DMS114 treated with DMSO at 0.1 percent for 48 hours (cell line): ENCODE results near the gene HIVEP3.

Experiments used
- DNase-seq: peaks from one replicate; lab custom pipeline; 2025; ENCODE audit not compliant: unreplicated experiment; lab: John Stamatoyannopoulos, UW

The HIVEP3 gene

DNA sequence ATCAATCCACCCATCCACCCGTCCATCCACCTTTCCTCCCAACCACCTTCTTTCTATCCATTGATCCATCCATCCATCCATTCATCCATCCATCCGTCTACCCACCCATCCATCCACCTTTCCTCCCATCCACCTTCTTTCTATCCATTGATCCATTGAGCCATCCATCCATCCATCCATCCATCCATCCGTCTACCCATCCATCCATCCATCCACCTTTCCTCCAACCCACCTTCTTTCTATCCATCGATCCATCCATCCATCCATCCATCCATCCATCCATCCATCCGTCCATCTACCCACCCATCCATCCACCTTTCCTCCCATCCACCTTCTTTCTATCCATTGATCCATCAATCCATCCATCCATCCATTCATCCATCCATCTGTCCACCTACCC, 429.2 kb downstream of the HIVEP3 start:
- no peak for DNase-seq

DNA sequence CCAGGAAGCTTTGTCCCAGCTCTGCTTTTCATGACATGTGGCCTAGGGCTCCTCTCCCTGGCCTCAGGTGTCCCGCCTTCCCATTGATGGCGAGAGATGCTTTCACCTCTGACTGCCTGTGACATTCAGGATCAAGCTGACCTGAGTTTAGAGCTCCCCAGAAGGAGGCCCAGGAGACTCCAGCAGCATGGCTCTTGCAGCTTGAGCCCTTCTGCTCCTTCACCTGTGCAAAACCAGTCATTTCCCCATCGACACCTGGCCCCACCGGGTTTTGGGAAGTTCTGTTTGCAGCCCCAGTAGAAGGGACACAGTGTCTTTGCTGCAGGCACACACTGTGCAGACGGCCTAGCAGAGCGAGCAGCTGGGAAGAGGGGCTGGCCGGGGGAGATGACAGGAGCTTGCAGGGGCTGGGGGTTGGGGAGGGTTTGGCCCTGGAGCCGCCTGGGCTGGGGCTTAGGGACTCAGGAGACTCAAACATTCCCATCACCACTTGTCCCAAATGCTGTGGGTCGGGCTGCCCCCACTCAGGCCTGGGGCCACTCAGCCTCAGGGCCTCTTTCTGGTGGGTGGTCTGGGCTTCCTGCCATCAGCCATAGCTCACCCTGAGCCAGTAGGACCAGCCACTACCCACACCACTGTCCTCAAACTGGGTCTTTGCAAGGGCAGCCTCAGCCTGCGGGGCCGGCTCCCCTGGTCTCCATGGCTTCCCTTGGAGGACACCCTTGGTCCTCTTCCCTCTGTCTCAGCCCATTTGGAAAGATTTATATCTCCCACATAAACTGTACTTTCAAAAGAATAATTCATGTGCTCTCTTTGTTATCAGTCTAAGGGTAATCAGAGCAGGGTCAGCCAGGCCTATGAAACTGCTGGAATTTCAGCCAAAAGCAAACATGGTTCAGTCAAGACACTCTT, 430.4 kb downstream of the HIVEP3 start:
- DNase-seq: no peak

DNA sequence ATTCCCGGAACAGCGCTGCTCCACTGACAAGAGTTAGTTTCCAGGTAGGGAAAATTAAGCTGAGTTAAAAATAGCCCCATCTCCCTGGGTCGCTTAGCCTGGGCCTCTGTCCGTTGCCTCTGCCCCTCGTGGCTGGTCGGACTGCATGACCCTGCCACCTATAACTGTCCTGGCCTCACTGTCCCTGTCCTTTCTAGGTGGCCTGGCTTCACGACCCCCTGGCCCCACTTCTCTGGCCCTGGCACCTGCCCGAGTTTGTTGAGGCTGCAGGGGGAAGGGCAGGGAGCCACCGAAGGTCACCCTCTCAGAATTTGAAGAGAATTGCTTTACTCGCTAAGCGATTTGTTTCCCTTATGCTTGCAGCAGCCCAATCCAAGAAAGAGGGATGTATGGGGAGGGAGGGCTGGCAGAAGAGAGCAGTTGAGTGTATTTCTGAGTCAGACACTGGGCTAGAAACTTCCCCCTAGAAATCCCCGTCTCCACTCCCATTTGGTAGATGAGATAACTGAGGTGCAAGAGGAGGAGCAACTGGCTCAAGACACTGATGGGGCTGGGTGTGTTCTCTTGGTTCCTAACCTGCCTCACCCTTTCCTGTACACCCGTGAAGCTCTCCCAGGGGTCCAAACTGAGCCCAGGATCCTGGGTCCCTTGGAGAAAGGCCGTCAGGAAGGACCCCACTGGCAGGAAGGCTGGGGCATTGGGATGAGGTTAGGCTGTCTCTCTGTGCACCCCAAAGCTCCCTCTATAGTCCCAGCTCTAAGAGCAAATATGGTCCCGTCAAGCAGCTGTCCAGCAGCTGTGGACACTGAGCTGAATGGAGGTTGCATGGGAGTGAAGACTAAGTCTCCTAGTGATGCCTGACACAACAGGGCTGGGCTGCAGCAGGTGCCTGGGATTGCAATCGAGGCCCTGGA, 431.3 kb downstream of the HIVEP3 start:
- DNase-seq: no peak

DNA sequence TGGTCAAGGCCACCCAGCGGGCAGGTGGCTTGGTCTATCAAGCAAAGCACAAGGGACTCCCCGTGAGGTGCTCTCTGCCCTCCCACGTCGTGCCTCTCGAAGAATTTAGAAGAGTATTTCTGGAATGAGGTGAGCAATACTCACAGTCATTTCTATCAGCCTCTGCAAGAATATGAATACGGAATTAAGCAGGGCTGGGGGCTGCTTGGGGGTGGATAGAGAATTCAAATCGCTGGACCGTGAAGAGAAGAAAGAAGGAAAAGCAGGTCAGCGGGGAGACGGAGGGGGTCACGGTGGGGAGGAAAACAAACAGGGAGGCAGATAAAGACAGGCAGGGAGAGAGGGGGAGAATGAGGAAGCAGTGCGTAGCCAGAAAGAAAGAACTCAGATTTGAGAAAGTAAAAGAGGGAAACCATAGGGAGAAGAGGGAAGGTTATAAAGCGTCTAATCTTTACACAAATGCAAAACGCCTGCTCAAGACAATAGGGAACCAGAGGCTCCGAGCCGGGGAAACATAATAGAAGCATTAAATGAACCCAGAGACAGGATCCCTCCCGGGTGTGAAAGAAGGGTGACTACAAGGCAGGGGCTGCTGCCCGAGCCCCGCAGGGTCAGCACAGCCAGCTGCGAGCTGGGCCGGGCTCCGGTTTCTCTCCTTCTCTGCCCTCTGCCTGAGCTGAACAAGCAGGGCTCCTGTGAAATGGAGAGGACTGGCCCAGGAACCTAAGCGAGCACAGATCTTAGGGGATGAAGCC, 432.2 kb downstream of the HIVEP3 start:
- DNase-seq: no peak

DNA sequence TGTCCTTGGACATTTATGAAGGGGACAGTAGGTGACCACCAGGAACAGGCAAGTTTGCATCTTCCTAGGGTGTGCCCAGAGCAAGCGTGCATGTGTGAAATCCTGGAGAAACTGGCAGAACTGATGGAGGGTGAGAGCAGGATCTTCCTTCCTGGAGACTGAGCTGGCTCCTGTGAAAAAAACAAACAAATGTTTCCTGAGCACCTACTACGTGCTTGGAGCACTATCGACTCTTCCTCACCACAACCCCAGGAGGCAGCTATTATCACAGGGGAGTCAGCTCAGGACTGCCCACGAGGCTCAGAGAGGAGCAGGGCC, 432.7 kb downstream of the HIVEP3 start:
- DNase-seq: no peak

DNA sequence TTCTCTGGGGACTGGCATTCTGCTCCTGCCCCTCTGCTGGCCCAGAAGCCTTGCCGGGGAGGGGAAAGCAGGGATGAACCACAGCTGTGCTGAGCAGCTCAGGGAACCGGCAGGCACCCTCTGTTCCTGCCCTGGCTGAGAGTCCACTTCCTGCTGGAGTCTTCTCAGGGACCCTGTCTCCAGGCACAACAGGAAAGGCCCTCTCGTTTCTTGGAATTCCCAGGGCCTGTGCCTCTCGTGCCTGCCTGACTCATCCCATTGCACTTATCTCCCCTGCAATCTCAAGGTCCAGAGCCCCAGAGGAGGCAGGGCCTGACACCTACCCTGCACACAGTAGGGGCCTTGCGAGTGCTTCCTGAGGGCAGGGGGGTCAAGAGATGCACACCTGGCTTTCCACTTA, 433.1 kb downstream of the HIVEP3 start:
- DNase-seq: no peak

DNA sequence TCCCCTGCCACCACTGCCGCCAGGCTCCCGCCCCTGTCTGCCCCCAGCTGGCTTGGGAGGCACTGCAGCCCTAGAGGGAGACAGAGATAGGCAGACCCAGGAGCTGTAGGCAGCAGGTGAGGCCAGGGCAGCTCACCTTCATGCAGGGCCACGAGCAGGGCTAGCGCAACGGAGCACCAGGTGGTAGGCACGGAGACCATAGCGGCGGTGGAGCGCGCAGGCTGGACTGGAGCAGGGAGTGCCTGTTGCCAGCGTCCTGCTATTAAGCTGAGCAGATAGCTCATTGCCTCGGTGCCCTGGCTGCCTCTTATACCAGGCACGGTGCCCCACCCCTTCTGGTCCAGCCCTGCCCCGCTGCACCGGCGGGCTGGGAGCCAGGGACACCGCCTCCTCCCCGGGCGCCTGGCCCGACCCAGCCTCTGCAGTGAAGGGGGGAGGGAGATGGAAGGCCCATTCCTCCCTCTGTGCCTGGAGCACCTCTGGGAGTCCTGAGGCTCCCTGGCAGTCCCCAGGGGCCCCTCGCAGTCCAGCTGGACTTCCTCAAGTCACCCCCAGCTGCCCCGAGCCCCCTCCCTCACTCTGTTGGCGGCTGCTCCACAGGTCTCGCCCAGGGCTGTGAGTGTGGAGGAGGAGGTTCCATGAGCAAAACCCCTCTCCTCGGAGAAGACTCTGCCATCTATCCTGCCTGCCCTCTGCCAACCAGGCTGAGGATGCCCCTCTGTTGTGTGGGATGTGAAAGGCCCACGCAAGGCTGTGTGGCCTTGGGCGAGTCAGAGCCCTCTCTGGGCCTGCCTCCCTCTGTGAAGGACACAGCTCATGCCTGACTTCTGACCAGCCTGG, 434.1 kb downstream of the HIVEP3 start, which contains the start of gene EDN2:
Gene EDN2, minus strand, starts transcription at position 282 of the 840 bp plus-strand sequence. Its CDS starts 82 bp downstream, at position 200.
- no peak for DNase-seq

DNA sequence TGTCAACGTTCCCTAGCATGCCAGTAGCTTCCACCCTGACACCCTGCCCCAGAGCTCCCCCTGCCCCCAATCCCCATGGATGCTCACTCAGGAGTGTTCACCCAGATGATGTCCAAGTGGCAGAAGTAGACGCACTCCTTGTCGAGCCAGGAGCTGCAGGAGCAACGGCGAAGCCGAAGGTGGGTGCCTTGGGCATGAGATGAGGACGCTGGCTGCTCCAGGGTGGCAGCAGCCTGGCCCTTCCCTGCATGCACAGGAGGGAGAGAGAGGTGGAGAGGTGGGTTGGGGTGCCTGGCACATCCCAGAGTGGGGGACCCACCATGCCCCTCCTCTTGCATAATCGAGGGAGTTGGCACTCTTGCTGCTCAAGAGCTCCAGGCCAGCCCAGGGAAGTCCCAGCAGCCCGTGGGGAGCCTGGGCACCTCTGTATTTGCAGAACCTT, 434.7 kb downstream of the HIVEP3 start:
- no peak for DNase-seq

DNA sequence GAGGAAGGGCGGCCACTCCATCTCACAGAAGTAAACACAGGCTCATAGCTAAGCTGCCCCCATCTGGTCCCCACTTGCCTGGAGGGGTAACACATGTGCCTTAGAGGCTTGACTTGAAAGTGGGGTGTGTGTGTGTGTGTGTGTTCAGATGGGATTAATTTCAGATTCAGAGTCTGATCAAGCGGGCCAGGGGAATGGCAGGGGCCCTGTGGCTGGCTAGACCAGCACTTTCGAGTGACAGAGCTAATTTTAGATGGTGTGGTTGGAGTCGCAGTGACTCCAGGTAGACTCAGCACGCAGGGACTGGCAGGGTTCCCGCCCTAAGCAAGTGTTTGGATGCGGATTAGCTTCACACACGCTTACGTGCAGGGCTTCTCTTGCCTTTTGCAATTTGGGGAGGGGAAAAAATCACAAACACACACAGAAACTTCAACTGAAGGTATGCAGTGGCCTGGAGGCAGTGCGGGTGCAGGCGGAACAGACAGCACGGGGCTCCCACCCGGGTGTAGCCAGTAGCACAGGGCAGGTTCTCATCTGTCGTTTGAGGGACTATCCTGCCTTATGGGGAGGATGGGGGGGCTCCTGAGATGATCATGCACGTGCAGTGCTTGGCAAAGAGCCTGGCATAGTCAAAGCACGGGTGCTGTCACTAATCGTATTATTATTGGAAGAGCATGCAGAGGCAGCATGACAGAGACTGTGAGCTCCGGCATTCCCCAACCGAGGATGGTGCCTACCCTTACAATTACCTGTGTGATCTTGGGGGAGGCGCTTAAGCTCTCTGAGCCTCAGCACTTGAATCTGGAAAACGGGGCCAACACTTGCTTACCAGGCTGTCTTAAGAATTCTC, 435.5 kb downstream of the HIVEP3 start:
- DNase-seq: no peak

DNA sequence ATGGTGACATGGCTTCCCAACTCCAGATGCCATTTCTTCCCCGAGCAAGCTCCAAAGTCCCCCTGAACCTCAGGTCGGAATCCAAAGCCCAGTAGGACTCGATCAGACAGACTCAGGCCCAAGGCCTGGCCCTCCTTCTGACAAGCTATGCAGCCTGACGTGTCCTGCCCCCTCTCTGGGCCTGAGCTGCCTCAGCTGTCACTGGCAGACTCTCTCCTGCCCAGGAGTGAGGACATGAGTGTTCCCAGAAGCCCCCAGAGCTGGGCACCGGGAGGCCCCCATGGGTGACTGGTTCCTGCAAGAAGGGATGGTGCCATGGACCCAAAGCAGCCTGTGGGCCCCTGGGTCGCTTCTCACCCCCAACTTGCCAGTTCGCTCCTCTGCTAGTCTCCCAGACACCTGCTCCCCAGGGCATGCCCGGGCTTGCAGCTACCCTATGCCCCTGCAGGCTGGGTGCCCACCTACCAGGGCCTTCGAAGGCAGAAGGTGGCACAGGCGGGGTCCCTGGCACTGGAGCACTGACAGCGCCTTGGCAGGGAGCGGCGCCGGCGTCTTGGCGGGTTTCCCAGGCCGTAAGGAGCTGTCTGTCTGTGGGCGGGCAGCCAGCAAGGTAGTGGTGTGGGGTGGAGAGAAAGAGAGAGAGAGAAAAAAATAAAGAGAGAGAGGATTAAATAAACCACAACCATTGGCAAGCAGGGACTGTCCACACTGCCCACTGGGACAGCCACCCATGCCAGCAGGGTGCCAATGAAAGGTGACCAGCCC, 436.5 kb downstream of the HIVEP3 start:
- DNase-seq: no peak

DNA sequence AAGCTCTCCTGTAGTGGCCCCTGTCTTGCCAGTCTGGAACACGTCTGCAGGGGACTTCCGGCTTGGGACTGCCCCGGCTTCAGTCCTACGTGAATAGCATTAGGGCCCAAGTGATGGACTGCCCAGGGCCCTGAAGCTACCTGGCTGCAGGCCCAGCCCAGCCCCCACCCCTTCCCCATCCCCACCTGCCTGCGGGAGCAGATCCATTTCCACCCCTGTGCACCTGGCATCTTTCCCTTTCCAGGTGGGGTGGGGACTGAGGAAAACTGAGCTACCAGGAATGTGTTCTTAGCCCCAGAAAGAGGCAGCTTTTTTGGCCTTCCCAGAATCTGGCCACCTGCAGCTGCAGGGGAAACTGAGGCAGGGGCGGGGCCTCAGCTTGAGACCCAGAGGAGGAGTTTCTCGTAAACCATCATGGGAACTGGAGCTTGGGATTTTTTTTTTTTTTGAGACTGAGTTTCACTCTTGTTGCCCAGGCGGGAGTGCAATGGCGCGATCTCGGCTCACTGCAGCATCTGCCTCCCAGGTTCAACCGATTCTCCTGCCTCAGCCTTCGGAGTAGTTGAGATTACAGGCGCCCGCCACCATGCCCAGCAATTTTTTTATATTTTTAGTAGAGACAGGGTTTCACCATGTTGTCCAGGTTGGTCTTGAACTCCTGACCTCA, 437.5 kb downstream of the HIVEP3 start:
- no peak for DNase-seq

DNA sequence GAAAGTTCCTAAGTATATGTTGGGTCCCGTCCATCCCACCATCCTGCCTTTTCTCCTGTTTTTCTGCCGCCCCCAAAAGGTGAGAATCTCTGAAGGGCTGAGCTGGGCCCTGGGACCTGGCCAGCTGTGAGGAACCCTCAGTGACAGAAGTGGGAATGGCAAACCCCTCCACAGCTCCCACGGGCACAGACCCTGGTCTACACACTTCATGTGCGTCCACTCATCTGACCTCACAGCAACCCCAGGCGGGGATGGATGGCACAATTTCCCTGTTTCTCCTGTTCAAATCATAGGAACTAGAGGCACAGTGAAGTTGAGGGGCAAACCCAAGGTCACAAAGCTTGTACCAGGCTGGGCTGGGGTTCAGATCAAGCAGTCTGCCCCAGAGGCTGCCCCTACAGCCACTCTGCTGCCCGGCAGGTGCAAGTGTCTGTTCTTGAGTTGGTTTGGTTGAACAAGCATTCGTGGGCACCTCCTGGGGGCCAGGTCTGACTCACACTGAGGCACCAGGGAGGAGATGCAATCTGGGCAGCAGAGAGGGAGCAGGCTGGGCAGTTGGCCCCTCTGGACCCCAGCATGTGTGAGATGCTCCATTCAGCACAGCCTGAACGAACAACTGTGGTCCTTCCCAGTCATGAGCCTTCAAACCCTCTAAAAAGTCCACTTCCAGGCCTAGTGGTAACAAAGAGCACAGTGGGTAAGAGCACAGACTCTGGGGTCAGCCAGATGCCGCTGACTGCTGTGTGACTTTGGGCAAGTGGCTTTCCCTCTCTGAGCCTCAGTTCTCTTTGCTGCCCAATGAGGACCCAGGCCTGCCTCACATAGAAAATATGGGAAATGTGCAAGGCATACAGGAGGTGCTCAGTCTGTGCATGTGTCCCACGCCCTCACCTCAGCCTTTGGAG, 438.3 kb downstream of the HIVEP3 start:
- no peak for DNase-seq

DNA sequence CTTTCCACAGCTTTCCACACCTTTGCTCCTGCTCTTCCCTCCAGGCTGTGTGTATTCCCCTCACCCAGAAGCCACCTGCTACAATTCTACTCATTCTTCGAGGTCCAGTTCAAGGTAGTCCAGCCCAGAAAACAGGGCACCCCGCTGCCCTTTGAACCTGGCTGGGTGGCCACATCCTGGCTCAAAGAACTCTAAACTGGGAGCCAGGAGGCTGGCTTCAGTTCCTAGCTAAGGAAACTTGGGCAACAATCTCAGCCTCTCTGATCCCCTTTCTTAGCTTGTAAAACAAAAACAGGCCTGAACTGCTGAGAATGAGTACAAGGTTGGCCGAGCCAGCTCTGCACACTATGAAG, 438.9 kb downstream of the HIVEP3 start:
- DNase-seq: no peak

DNA sequence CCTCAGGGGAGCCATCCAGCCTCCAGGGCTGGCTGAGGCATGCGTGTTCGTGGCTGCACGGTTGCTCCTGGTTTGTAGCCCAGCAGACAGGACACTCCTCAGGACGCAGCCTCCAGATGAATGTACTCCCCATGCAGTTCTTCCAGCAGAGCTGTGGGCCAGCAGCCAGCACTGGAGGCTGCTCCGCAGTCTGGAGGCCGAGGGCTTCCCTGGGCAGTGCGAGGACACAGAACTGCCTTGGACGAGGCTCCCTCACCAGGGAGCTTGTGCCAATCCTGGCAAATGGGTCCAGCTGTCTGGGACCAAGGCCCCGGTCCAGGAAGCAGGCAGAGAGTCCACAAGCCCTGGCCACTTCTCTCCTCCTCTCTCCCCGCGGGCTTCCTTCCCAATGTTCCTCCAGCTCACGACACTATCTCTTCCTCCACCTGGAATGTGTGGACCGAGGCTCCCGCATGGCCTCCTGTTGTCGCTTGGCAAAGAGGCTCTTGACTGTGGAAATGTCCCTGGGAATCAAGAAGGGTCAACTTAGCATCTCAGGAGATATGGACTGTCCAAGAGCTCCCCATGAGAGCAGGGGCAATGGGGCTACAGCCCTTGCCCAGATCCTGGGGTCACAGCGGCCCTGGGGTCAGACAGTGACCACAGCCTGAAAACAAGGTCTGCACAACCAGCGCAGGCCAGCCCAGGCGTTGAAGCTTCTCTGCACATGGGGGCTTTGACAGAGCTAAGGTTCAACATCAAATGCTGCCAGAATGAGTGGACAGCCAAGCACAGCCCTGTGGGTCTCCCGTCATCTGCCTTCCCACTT, 439.5 kb downstream of the HIVEP3 start:
- no peak for DNase-seq

DNA sequence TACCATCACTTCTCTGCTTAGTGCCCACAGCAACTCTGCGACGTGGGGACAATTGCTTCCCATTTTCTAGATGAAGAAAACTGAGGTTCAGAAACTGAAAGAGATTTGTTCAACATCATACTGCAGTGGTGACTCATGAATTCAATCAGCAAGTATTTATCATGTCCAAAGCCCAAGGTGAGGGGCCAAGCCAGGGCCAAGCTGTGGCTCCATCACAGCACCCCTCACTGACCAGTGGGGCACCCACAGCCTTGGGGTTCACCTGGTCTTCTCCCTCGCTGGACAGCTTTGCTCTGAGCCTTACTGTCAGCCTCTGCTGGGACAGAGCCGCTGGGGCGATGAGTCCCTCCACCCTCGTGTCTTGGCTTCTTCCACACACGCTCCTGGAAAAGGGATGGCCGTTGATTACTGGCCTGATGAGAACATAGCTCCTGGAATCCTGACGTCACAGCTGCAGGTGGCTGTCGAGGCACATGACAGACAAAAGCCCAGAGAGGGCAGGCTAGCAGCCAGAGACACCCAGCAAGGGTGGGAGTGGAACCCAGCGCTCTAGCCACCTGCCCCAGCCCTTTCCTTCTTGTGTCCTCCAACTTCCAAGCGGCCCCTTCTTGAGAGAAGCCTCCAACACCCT, 440.5 kb downstream of the HIVEP3 start:
- no peak for DNase-seq

DNA sequence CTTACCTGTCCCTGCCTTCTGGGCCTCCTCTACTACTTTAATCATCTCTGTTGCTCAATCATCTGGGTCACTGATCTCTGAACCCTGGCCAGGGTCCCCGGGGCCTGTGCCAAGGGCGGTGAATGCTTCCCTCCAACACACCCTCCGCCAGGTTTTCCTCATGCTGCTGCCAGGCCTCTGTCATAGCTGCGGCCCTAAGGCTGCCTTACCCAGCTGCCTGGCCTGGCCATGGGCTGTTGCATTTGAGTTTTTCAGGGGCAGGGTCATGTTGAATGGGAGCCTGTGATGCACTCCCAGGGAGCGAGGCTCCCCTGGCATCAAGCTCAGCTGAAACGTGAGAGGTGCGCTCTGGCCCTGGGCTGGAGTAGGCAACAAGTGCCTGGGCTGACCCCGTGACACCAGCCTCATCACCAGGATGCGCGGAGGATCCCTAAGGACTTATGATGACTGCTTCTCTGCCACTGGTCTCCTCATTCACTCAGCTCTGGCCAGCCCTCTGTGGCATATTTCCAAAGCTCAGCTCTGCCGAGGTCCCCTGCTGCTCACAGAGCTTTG, 441.8 kb downstream of the HIVEP3 start:
- DNase-seq: no peak
